T-helper 2 cell treated with Interferon-gamma antibody and Interleukin-4, amounts not matched to agents 5 μg/mL and 100 μg/mL, for 36 hours (primary cell): ENCODE results near the gene RAB7A.
A peak's percentile ranks its signal among the peaks of the same experiment; 100 is the strongest.

Experiments used
- DNase-seq: peaks from one replicate; pipeline ENCODE4 v3.0.0; 2021; ENCODE audit warnings: low spot score
- H3K27ac Mint-ChIP-seq: one replicate; pipeline ENCODE4 v1.8.0; 2021; ENCODE audit warnings: mild to moderate bottlenecking, mixed read lengths
- H3K27me3 Mint-ChIP-seq: one replicate; pipeline ENCODE4 v1.8.0; 2021; ENCODE audit warnings: low read depth, mixed read lengths
- H3K36me3 Mint-ChIP-seq: one replicate; pipeline ENCODE4 v1.8.0; 2021; ENCODE audit warnings: low read depth, mixed read lengths
- H3K4me1 Mint-ChIP-seq: one replicate; pipeline ENCODE4 v1.8.0; 2021; ENCODE audit warnings: low read depth, mixed read lengths
- H3K4me3 Mint-ChIP-seq: one replicate; pipeline ENCODE4 v1.8.0; 2022; ENCODE audit warnings: mild to moderate bottlenecking, moderate library complexity, mixed read lengths
- H3K9me3 Mint-ChIP-seq: one replicate; pipeline ENCODE4 v1.8.0; 2021; ENCODE audit warnings: mixed read lengths

Gene RAB7A

GRCh38 chr3:128780101-128780837 lies 54.3 kb downstream of the RAB7A start:
- Mint-ChIP-seq H3K27me3 (no peaks in the 10 kb centered on the region), H3K36me3 (peaks cover 5% of the 10 kb centered on the region), H3K27ac (no peak overlapping the region), H3K4me1 (peaks cover 65% of the 10 kb centered on the region), H3K4me3 (no peak overlapping the region), H3K9me3 (no peaks in the 10 kb centered on the region)
- no peak for DNase-seq

- Mint-ChIP-seq H3K27me3 (no peaks in the 10 kb centered on the region), H3K36me3 (no peaks in the 10 kb centered on the region), H3K4me3 (no peak overlapping the region), H3K9me3 (no peaks in the 10 kb centered on the region), H3K4me1 (peaks cover 58% of the 10 kb centered on the region), H3K27ac (no peak overlapping the region)
- no peak for DNase-seq
Observed at GRCh38 chr3:128781164-128781563, 55.2 kb downstream of the RAB7A start.

GRCh38 chr3:128782282-128783146 lies 56.5 kb downstream of the RAB7A start:
- Mint-ChIP-seq H3K4me3 (no peak overlapping the region), H3K4me1 (peaks cover 62% of the 10 kb centered on the region), H3K27ac (no peak overlapping the region), H3K36me3 (no peaks in the 10 kb centered on the region), H3K9me3 (no peaks in the 10 kb centered on the region), H3K27me3 (no peaks in the 10 kb centered on the region)
- no peak for DNase-seq

- H3K27me3 Mint-ChIP-seq: no peaks in the 10 kb centered on the region
- H3K9me3 Mint-ChIP-seq: no peaks in the 10 kb centered on the region
- H3K36me3 Mint-ChIP-seq: no peaks in the 10 kb centered on the region
- no peak for DNase-seq
- no peak overlapping the region for H3K4me3 Mint-ChIP-seq
- H3K4me1 Mint-ChIP-seq: peaks cover 62% of the 10 kb centered on the region
- peak overlapping the region; percentile 54 for H3K27ac Mint-ChIP-seq
Observed at GRCh38 chr3:128783774-128784173, 57.8 kb downstream of the RAB7A start.

GRCh38 chr3:128784232-128784631 lies 58.2 kb downstream of the RAB7A start:
- H3K27ac Mint-ChIP-seq: peak overlapping the region; percentile 0
- no peaks in the 10 kb centered on the region for H3K9me3 Mint-ChIP-seq
- H3K36me3 Mint-ChIP-seq: no peaks in the 10 kb centered on the region
- no peak for DNase-seq
- H3K4me3 Mint-ChIP-seq: no peak overlapping the region
- H3K4me1 Mint-ChIP-seq: peaks cover 62% of the 10 kb centered on the region
- no peaks in the 10 kb centered on the region for H3K27me3 Mint-ChIP-seq

- H3K27ac Mint-ChIP-seq: no peak overlapping the region
- no peak for DNase-seq
Observed at GRCh38 chr3:128784843-128785242, 58.9 kb downstream of the RAB7A start.

GRCh38 chr3:128786434-128787020 lies 60.5 kb downstream of the RAB7A start:
- no peak for DNase-seq
- no peaks in the 10 kb centered on the region for H3K27me3 Mint-ChIP-seq
- peaks cover 59% of the 10 kb centered on the region for H3K4me1 Mint-ChIP-seq
- peak overlapping the region; percentile 24 for H3K27ac Mint-ChIP-seq
- H3K9me3 Mint-ChIP-seq: no peaks in the 10 kb centered on the region
- peak overlapping the region; percentile 17 for H3K4me3 Mint-ChIP-seq
- H3K36me3 Mint-ChIP-seq: peaks cover 3% of the 10 kb centered on the region

More at GRCh38 chr3:128784843-128785242, 58.9 kb downstream of the RAB7A start:
- H3K9me3 Mint-ChIP-seq: no peaks in the 10 kb centered on the region
- H3K4me3 Mint-ChIP-seq: no peak overlapping the region
- H3K27me3 Mint-ChIP-seq: no peaks in the 10 kb centered on the region
- H3K36me3 Mint-ChIP-seq: no peaks in the 10 kb centered on the region
- H3K4me1 Mint-ChIP-seq: peaks cover 59% of the 10 kb centered on the region

- H3K4me3 Mint-ChIP-seq: peak overlapping the region; percentile 84
- DNase-seq: peak; percentile 50
- peaks cover 59% of the 10 kb centered on the region for H3K4me1 Mint-ChIP-seq
- H3K9me3 Mint-ChIP-seq: no peaks in the 10 kb centered on the region
- no peaks in the 10 kb centered on the region for H3K27me3 Mint-ChIP-seq
- H3K27ac Mint-ChIP-seq: peak overlapping the region; percentile 95
- peaks cover 6% of the 10 kb centered on the region for H3K36me3 Mint-ChIP-seq
Observed at GRCh38 chr3:128787256-128788253, 61.6 kb downstream of the RAB7A start.

- H3K9me3 Mint-ChIP-seq: no peaks in the 10 kb centered on the region
- peaks cover 6% of the 10 kb centered on the region for H3K36me3 Mint-ChIP-seq
- H3K4me3 Mint-ChIP-seq: peak overlapping the region; percentile 84
- no peaks in the 10 kb centered on the region for H3K27me3 Mint-ChIP-seq
- DNase-seq: no peak
- H3K27ac Mint-ChIP-seq: peak overlapping the region; percentile 95
- H3K4me1 Mint-ChIP-seq: peaks cover 59% of the 10 kb centered on the region
Observed at GRCh38 chr3:128788268-128788869, 62.4 kb downstream of the RAB7A start.

- H3K27me3 Mint-ChIP-seq: no peaks in the 10 kb centered on the region
- peak overlapping the region; percentile 50 for H3K27ac Mint-ChIP-seq
- peaks cover 51% of the 10 kb centered on the region for H3K4me1 Mint-ChIP-seq
- DNase-seq: peak; percentile 73
- H3K9me3 Mint-ChIP-seq: no peaks in the 10 kb centered on the region
- H3K4me3 Mint-ChIP-seq: peak overlapping the region; percentile 35
- H3K36me3 Mint-ChIP-seq: peaks cover 38% of the 10 kb centered on the region
Observed at GRCh38 chr3:128794067-128794768, 68.2 kb downstream of the RAB7A start.

GRCh38 chr3:128794770-128795649 lies 69.0 kb downstream of the RAB7A start:
- peak overlapping the region; percentile 35 for H3K4me3 Mint-ChIP-seq
- H3K27me3 Mint-ChIP-seq: no peaks in the 10 kb centered on the region
- DNase-seq: peak; percentile 56
- H3K36me3 Mint-ChIP-seq: peaks cover 44% of the 10 kb centered on the region
- H3K27ac Mint-ChIP-seq: peak overlapping the region; percentile 50
- H3K9me3 Mint-ChIP-seq: no peaks in the 10 kb centered on the region
- H3K4me1 Mint-ChIP-seq: peaks cover 58% of the 10 kb centered on the region

GRCh38 chr3:128799653-128800052 lies 73.7 kb downstream of the RAB7A start:
- no peak for DNase-seq
- Mint-ChIP-seq H3K36me3 (peaks cover 53% of the 10 kb centered on the region), H3K27me3 (no peaks in the 10 kb centered on the region), H3K9me3 (no peaks in the 10 kb centered on the region), H3K4me3 (peak overlapping the region; percentile 62), H3K4me1 (peaks cover 66% of the 10 kb centered on the region), H3K27ac (peak overlapping the region; percentile 77)
